NCI-H345 treated with DMSO at 0.1 percent for 48 hours (cell line): Measurements from ENCODE around the gene NABP2.
"Not testable (repeated sequence)": the region's sequence is repeated elsewhere in the genome, so short reads cannot be mapped to it uniquely, and the experiment has no call there.

Experiments used
- DNase-seq: peaks from one replicate; lab custom pipeline; 2025; ENCODE audit not compliant: unreplicated experiment; lab: John Stamatoyannopoulos, UW

The NABP2 gene

DNA sequence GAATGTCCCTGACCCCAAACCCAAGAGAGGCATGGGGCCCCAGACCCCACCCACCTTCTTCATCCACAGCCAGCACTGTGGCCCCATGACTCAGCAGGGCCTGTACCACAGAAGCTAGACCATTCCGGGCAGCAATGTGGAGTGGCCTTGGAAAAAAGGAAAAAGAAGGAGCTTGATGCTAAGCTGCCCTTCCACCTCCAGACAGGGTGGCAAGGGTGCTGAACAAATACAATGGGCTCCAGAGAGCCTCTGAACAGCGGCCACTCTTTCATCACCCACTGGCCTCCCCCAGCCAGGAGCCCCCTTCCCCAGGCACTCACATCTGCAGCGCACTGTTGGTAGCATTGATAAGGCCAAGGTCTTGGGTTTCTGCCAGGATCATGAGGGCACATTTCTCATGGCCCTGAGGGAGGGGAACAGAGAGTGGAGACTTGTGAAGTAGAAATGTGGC is 19.6 kb downstream of the NABP2 start:
- DNase-seq: no peak

DNA sequence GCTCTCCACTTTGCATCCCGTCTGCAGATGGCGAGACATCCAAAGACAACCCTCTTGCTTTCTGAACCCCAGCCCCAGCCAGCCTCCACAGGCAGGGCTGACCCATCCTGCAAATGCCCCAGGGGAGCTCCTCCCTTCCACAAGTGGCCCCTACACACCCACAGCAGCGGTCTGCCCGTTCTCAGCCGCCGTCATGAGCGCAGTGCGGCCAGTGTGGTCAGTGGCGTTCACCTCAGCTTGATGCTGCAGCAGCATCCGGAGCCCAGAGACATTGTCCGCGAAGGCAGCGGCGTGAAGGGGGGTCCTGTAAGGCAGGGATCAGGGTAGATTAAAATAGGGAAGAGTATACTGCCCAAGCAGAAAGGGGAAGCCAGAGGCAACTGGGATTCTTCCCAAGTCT is 20.4 kb downstream of the NABP2 start:
- DNase-seq: no peak

DNA sequence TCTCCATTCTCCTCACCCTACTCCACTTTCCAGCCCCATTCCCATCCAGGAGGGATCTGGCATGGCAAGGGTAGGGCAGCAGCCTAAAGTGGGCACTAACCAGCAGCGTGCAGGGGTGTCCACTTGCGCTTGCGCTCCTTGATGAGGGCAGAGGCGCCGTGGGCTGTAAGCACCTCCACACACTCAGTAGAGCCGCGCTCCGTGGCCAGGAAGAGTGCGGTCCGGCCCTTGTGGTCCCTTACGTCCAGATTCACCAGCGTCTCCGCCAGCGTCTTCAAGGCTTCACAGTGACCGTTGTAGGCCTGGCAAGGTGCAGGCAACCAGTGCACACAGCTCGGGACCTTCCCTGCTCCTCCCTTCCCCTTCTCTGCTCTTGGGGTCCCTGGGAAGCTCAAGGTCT is 23.8 kb downstream of the NABP2 start:
- DNase-seq: no peak

DNA sequence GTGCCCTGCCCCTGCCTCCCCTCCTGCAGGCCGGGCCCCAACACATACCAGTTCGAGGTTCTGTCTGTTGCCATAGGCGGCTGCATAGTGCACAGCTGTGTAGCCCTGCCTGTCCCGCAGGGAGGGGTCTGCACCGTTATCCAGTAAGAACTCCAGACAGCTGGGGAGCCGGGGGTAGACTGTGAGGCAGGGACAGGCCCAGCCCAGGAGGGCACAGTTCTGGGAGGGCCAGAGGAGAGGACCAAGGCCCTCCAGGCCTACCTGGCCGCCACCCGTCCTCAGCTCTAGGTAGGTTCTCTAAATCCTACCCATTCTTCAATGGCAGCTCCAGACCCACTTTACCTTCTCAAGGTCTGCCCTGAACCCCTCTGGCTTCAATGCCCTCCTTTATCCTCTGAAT is 24.6 kb downstream of the NABP2 start:
- DNase-seq: no peak

DNA sequence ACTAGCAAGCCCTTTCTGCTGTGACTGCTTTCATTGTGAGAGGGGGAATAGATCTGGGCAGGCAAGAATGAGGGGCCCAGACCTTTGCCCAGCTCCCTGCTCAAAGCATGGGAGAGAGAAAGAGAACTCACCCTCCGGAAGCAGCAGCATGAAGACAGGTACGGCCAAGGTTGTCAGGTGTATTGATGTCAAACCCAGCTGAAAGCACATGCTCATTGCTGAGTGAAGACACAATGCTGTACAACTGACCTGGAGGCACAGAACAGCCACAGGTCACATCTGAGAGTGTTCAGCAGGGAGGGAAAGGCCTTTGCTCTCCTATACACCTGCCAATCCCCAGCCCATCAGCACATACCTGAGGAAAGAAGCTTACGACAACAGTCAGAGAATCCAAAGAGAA is 28.5 kb downstream of the NABP2 start:
- no peak for DNase-seq

DNA sequence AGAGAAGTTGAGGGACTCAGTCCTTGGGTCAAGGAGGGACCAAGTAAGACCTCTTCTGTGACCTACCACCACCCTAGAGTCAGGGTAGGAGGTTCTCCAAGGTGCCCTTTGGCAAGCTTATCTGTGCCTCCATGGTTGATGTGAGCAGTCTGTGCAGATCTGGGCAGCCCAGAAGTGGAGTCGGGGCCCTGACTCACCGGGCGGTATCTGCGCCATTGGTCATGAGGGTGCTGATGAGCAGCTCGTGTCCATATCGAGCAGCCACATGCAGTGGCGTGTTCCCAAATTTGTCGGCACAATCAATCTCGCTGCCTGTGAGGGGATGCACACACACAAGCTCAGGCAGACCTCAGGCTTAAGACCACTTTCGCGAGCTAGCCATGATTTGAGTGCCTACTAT is 28.9 kb downstream of the NABP2 start:
- no peak for DNase-seq

DNA sequence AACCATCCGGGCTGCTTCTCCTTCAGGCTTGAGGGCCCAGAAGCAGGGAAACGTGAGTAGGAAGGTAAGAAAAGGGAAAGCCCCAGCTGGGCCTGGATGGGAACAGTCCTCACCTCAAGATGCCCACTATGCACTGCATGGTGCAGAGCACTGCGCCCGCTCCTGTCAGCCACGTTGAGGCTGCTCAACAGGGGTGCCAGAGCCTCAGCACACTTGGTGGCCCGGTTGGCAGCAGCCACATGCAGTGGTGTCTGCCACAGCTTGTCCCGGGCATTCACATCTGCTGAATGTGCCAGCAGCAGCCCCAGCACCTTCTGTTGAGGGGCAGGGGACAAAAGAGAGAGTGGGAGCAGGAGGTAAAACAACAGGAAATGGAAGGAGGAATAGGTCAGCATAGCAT is 31.5 kb downstream of the NABP2 start:
- DNase-seq: no peak

DNA sequence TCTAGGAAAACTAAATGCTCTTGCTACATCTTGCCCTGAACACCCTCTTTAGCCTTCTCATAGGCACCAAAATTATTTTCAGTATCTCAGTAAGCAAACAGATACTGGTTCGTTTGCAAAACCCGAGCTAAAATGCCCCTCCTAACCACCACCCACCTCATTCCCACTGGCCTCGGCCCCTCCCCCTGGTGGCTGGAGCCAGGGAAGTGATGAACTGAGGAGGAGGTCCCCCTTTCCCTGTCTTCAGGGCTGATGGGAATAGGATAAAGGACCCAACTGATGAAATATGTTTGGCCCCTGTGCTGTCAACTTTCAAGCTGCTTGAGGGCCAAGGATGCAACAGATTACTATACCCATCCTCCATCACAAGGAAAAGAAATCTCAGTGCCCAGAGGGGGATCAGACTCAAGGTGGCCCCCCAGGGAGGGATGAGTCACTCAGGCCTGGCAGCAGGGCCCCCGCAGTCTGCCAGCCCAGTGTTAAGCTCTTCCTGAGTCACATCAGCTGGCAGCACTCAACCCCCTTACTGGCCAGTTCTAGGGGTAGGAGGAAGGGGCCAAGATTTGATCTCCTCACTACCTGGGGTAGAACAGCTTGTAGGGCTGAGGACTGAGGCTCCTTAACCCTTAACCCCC is 32.3 kb downstream of the NABP2 start:
- no peak for DNase-seq

DNA sequence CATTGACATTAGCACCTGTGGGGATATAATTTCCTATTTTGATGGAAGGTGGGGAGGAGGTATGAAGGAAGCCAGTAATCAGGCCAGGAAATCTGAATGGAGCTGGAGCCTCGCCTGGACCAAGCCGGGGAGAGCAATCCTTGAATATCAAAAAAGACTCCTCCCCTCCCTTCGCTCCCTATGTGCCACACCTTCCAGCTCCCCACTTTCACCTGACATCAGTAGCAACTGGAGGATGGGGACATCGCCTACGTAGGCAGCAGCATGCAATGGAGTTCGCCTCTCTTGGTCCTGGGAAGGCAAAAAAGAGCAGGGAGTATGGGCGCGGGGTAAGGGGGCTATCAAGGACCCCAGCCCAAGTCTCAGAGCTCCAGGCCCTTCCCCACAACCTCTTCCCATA is 32.9 kb downstream of the NABP2 start:
- DNase-seq: no peak

DNA sequence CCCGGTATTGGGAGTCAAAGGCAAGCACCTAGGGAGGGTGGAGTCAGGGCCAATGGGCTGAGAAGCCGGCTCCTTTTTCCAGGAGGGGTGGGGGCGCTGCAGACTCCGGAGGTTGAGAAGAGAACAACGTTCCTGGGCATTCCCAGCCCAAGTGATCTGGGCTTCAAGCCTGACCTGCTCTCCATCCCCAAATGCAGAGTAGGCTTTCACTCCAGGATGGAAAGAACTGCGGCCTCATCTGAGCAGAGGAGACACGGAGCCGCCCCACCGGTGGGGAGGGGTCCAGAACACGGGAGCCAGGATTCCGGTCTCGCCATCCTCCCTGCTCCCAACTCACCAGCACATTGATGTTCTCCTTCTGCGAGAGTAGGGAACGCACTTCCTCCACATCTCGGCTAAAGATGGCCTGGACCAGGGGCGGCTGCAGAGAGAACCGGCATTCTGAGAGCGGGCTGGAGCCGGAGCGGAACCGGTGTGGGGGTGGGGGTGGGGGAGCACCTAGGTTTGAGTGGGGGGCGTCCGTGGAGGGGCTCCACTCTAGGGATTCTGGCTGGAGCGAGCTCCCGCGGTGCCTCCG is 33.4 kb downstream of the NABP2 start:
- peak; percentile 15 for DNase-seq

DNA sequence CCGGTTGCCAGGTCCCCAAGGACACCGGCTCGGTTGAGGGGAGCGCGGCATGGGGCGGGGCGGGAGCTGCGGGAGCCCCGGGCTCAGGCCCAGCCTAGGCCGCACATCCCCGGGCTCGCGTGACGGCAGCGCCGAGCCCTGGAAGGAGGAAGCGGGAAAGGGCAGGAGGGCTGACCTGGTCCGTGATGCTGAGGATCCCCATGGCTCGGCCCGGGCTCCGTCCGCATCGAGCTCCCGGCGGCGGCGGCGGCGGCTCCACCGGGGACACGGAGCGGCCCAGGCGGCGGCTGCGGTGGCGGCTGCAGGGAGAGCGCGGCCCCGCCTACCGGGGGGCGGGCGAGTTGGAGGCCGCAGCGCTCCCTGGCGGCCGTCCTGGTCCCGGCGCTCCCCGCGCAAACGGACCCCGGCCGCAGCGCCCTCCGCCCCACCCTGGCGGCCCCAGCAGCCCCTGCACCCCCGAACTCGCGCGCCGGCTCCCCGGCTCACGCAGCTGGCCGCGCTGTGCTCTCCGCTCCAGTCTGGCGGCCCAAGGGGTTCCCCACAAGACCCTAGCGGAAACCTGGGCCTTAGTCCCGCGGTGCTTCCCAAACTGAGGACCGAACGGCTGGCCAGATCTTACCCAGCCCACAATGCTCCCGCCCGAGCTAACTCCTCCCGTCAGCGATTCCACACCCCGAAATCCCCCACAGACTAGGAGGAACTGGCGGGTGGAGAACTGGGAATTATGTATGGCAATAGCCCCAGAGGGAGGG is 34.1 kb downstream of the NABP2 start, which contains the start of gene ANKRD52:
Gene ANKRD52, minus strand, starts transcription at position 317 of the 752 bp plus-strand sequence. Its CDS starts 115 bp downstream, at position 202.
- peak; percentile 71 for DNase-seq

DNA sequence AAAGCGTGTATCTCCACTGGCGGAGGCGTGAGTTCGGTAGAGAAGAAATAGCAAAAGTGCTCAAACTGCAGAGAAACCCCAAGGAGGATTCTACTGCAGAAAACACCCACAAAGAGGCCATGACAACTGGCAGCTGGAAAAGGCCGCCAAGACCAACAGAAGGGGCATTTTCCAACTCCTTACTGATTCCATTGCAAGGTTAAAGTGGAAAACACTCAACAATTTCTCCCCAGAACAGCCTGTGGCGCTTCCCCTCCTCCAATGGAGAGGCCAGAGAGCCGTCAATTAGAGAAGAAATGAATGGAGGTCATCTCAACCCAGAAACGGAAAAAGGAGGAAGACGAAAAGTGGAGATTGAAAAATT is 34.7 kb downstream of the NABP2 start:
- no peak for DNase-seq

DNA sequence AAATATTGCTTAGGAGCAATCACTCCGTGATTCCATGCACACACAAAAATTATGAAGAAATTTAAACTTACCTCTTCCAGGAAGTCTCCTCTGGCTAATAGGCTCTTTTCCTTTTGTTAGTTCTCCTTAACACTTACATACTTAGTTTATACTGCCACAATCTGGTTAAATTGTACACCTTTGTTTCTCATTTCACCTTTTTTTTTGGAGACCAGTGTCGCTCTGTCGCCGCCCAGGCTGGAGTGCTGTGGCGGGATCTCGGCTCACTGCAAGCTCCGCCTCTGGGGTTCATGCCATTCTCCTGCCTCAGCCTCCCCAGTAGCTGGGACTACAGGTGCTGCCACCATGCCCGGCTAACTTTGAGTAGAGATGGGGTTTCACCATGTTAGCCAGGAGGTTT is 36.2 kb downstream of the NABP2 start:
- DNase-seq: no peak

DNA sequence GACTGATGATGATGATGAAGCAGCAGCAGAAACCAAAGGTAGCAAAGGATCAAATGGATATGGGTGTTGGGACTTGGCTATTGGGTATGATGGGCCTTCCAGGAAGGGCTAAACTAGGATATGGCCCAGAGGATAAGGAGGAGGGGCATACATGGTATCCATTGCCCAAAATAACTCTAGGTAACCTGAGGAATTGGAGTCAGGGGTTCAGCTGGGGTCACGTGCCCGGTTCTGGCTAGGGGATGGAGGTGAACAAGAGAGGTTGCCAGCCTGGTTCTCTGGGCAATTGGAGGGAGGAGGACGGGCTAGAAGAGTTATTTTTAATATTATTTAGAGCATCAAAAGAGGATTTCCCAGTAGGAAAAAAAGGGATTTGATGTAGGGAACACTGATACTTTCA is 36.8 kb downstream of the NABP2 start:
- DNase-seq: no peak

DNA sequence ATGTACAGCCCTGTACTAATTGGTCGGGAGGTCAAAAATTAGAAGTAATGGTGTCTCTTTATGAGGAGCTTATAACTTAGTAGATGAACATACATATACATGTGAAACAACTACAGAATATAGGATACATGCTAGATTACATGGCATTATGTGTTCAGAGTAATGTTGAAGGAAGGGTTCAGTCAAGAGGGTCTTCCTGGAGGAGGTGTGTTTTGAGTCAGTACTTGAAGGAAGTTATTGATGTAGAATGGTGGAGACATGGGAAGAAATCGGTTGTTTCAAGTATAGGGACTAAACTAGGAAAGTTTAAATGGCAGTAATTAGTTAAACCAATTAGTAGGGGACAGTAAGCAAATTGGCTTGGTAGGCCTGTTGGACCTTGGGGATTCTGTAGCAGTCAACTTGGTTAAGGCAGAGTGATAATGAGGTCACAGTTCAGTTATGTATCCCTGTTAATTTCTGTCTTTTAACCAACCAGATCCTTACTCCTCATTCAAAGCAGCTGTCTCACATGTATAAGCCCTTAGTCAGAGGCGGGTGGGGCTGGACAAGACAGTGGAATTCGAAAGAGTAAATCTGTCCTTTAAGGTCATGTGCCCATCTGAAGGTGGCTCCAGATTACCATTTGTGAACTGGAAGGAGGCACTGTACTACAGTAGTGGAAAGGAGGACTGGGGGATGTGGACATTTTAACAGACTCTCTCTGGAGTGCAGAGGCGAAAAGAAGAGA is 37.5 kb downstream of the NABP2 start:
- no peak for DNase-seq

DNA sequence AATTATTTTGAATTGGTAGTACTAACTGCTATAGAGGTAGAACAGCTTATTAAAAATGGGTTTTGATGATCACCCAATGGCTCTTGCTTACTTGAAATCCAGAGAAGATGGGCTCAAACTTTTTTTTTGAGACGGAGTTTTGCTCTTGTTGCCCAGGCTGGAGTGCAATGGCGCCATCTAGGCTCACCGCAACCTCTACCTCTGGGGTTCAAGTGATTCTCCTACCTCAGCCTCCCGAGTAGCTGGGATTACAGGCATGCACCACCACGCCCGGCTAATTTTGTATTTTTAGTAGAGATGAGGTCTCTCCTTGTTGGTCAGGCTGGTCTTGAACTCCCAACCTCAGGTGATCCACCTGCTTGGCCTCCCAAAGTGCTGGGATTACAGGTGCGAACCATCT is 38.8 kb downstream of the NABP2 start:
- not testable (repeated sequence) for DNase-seq

DNA sequence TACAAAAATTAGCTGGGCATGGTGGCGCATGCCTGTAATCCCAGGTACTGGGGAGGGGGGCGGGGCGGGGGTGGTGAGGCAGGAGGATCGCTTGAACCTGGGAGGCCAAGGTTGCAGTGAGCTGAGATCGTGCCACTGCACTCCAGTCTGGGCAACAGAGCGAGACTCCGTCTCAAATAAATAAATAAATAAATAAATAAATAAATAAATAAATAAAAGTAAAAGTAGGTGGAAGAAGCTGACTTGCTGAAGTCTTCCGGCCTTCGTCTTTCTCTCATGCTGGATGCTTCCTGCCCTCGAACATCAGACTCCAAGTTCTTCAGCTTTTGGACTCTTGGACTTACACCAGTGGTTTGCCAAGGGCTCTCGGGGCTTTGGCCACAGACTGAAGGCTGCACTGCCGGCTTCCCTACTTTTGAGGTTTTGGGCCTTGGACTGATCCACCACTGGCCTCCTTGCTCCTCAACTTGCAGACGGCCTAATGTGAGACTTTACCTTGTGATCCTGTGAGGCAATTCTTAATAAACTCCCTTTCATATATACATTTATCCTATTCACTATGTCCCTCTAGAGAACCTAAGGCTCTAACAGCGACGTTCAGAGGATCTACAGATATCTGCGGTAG is 42.0 kb downstream of the NABP2 start:
- DNase-seq: not testable (repeated sequence)

DNA sequence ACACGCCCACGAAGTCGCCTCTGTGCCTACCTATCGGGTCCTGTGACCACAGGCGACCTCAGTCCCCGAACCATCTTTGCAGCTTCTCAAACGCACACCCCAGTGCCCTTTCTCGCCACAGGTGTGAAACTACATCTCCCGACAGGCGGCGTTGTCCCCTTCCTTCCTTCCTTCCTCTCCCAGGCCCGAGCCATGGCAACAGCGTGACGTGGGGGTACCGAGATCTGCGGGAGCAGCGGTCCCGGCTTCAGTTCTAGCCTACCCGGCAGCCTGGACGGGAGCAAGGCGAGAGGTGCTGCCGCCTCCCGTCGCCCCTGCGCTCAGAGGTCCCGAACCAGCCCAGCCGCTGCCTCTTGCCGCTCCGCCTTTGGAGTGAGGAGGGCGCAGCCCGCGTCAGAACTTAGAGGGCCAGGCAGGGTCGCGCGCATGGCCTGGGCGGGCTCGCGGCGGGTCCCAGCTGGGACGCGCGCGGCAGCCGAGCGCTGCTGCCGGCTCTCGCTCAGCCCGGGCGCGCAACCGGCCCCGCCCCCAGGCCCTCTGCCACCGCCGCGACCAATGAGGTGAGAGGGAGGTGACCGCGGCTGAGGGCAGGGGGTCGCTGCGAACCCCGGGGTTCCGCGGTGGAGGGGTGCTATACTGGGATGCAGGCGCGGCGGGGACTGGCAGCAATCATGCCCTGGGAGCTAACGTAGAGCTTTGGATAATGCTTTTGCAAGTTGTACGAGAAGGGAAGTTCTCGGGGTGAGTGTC is 42.7 kb downstream of the NABP2 start, which contains the start of gene COQ10A:
Gene COQ10A, plus strand, starts transcription at position 250 of the 750 bp plus-strand sequence. Its CDS starts 177 bp downstream, at position 427.
- DNase-seq: peak; percentile 82

DNA sequence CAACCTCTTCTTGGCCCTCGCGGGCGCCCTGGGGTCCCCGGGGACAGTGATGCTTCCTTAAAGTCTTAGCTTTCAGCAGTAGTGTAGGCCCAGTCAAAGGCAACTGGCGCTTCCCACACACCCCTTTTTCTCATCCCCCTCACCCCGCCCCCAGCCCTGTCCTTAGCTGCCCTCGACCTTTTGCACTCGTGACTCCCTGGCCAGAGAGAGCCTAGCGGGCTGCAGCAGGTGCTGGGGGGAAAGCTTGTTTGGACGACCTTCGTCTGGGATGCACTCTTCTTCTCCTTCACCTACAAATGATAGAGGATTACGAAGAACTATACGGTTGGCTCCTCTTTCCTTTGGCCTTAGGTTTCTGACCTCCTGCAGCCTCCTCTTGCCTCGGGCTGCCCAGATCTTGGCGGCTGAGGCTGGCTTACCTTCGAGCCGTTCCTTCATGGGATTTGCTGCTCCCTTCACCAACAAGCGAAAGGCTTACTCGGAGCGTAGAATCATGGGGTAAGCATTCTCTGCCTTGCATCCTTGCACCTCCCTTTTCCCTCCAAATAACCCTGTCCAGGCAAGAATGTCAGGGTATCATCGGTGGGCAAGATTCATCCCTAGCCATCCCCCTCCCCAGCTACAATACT is 43.4 kb downstream of the NABP2 start:
- DNase-seq: no peak

DNA sequence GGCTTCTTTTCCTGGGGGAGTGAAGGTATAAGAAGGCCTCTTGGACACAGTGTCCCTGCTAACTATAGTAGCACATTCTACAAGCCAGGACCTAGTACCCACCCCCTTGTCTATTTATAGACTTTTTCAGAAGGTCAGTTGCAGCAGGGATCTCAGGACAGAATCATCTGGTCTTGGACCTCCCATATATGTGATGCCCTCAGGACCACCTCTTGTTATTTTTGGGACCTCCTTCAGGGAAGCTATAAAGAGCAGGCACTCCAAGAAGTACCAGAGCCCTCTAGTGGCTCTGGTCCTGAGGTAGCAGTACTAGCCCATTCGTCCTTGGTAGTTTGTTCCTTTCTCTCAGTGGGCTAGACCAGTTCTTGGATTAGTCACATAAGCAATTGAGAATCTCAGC is 46.9 kb downstream of the NABP2 start:
- no peak for DNase-seq
